DOHH2 (cell line): ENCODE results near the gene PTCHD1.

Source experiments
- H3F3A ChIP-seq: fragments of 200-600 bp; sonication (generic), shearing (Covaris generic); 2 replicates; pipeline ENCODE4 v1.6.0; 2016; ENCODE audit warnings: antibody characterized with exemption, mild to moderate bottlenecking; ENCODE audit not compliant: control insufficient read depth, insufficient read depth
- H3K27ac ChIP-seq: fragments of 200-600 bp; sonication (generic); 2 replicates; pipeline ENCODE4 v1.5.1; 2014; ENCODE audit warnings: low read depth, mild to moderate bottlenecking, low read length, moderate library complexity
- H3K27me3 ChIP-seq: fragments of 200-600 bp; sonication (generic); 2 replicates; pipeline ENCODE4 v1.6.1; 2014; ENCODE audit warnings: mild to moderate bottlenecking, low read length, mixed read lengths; ENCODE audit not compliant: control insufficient read depth
- H3K36me3 ChIP-seq: fragments of 200-600 bp; sonication (generic); 2 replicates; pipeline ENCODE4 v1.6.1; 2014; ENCODE audit warnings: mild to moderate bottlenecking, low read length, moderate library complexity, mixed read lengths; ENCODE audit not compliant: control insufficient read depth
- H3K4me1 ChIP-seq: fragments of 200-600 bp; sonication (generic); 2 replicates; pipeline ENCODE4 v1.6.1; 2014; ENCODE audit warnings: mild to moderate bottlenecking, low read length, mixed read lengths; ENCODE audit not compliant: control insufficient read depth
- H3K4me2 ChIP-seq: fragments of 200-600 bp; sonication (generic); 2 replicates; pipeline ENCODE4 v1.6.0; 2014; ENCODE audit warnings: mild to moderate bottlenecking, low read length, moderate library complexity
- H3K4me3 ChIP-seq: fragments of 200-600 bp; sonication (generic); 2 replicates; pipeline ENCODE4 v1.5.1; 2014; ENCODE audit warnings: mild to moderate bottlenecking, low read length, mixed read lengths
- H3K79me2 ChIP-seq: fragments of 200-600 bp; sonication (generic); 2 replicates; pipeline ENCODE4 v1.6.1; 2014; ENCODE audit warnings: mild to moderate bottlenecking, low read length, mixed read lengths; ENCODE audit not compliant: control insufficient read depth
- H3K9me2 ChIP-seq: fragments of 200-600 bp; sonication (generic); replicated peaks from 2 replicates; pipeline ENCODE4 v1.6.1; 2014; ENCODE audit warnings: mild to moderate bottlenecking, low read length, mixed read lengths; ENCODE audit not compliant: control insufficient read depth
- H3K9me3 ChIP-seq: fragments of 200-600 bp; sonication (generic); 2 replicates; pipeline ENCODE4 v1.6.1; 2014; ENCODE audit warnings: antibody characterized with exemption, low read length, mixed read lengths; ENCODE audit not compliant: control insufficient read depth, insufficient read depth
- H4K20me1 ChIP-seq: fragments of 200-600 bp; sonication (generic); 2 replicates; pipeline ENCODE4 v1.6.0; 2014; ENCODE audit warnings: low read depth, mild to moderate bottlenecking, antibody characterized with exemption, low read length, moderate library complexity; ENCODE audit not compliant: control insufficient read depth, insufficient read depth
- EZH2phosphoT487 ChIP-seq: fragments of 200-600 bp; sonication (generic); IDR thresholded peaks from 2 replicates; pipeline ENCODE4 v1.6.1; 2017; ENCODE audit warnings: borderline replicate concordance, mild to moderate bottlenecking, antibody characterized with exemption, low read length, moderate library complexity, mixed read lengths
- TF ChIP-seq, protein P1 (sequence below): fragments of 200-600 bp; sonication (generic); IDR thresholded peaks from one replicate; pipeline ENCODE4 v1.5.1; 2014; ENCODE audit warnings: antibody characterized with exemption, mild to moderate bottlenecking, low read depth, low read length; ENCODE audit not compliant: poor library complexity, severe bottlenecking

Gene PTCHD1

DNA sequence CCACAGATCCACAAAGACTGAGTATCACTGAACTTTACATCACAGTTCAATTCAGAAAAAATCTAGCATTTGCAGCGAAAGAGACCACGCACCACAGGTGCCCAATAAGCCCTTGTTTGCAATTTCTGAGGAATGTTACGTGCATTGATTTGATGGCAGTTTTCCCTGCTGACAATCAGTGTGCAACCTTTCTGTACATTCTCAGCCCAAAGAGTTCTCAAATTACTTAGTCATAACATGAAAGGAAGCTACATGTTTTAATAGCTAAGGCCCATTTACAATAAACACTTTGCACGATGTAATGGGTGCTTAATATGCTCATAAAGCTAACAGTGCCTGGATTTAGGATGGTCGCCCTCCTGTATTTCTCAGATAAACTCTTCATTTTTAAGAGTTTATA lies 47.9 kb downstream of the PTCHD1 start:
- Histone ChIP-seq H3K9me3 (no peaks in the 10 kb centered on the region), H3K36me3 (no peaks in the 10 kb centered on the region), H3K27ac (no peak overlapping the region), H3K4me3 (no peak overlapping the region), H4K20me1 (no peaks in the 10 kb centered on the region), H3K4me2 (no peak overlapping the region), H3K27me3 (0 out of 2 replicates have a peak, but pooled peaks cover 6% of the 10 kb centered on the region), H3K9me2 (no peaks in the 10 kb centered on the region), H3F3A (no peaks in the 10 kb centered on the region), H3K4me1 (no peaks in the 10 kb centered on the region), H3K79me2 (no peaks in the 10 kb centered on the region)
- no peak for TF ChIP-seq EZH2phosphoT487

DNA sequence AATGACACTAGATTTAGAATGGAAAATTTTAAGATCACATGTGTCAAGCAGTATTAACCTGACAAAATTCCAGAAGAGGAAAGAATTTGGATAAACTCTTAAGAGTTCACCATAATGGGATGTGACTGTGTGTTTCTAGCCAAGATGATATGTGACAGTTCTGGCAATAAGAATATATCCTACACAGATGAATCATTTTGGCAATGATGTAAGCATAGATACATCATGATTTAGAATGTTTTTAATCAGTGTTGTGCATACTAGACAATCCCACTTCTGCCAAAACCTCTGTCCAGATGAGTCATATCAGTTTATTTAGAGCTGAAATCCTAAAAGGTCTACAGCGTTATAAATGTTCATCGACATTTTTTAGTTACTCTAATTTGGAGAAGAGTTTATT lies 48.8 kb downstream of the PTCHD1 start:
- Histone ChIP-seq H3K9me3 (no peaks in the 10 kb centered on the region), H3K4me3 (no peak overlapping the region), H3F3A (no peaks in the 10 kb centered on the region), H3K9me2 (no peaks in the 10 kb centered on the region), H3K27me3 (0 out of 2 replicates have a peak, but pooled peaks cover 6% of the 10 kb centered on the region), H3K27ac (no peak overlapping the region), H3K4me1 (no peaks in the 10 kb centered on the region), H4K20me1 (no peaks in the 10 kb centered on the region), H3K79me2 (no peaks in the 10 kb centered on the region), H3K4me2 (no peak overlapping the region), H3K36me3 (no peaks in the 10 kb centered on the region)
- TF ChIP-seq EZH2phosphoT487, result no peak

DNA sequence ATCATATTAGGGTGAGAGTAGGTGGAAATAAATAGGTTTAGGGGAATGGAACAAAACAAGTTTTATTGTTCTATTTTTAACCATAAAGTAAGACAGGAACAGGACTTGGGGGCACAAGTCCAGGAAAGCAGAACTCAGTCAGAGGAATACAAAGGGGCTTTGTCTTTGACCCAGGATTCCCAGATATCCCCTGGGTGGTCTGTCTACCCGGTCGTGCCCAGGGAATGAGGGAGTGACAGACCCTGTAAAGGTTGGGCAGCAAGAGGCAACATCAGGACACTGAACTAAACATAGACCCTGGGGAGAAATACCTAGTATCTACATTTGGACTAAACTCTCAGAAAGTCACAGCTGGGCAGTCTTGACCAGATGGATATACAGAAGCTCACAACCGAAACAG lies 50.6 kb downstream of the PTCHD1 start:
- H3K36me3 ChIP-seq, result no peaks in the 10 kb centered on the region
- no peaks in the 10 kb centered on the region for H3K9me2 ChIP-seq
- no peak overlapping the region for H3K27ac ChIP-seq
- H3K9me3 ChIP-seq, result no peaks in the 10 kb centered on the region
- H4K20me1 ChIP-seq, result no peaks in the 10 kb centered on the region
- no peaks in the 10 kb centered on the region for H3F3A ChIP-seq
- H3K4me3 ChIP-seq, result no peak overlapping the region
- H3K4me1 ChIP-seq, result no peaks in the 10 kb centered on the region
- TF ChIP-seq, protein P1, sequence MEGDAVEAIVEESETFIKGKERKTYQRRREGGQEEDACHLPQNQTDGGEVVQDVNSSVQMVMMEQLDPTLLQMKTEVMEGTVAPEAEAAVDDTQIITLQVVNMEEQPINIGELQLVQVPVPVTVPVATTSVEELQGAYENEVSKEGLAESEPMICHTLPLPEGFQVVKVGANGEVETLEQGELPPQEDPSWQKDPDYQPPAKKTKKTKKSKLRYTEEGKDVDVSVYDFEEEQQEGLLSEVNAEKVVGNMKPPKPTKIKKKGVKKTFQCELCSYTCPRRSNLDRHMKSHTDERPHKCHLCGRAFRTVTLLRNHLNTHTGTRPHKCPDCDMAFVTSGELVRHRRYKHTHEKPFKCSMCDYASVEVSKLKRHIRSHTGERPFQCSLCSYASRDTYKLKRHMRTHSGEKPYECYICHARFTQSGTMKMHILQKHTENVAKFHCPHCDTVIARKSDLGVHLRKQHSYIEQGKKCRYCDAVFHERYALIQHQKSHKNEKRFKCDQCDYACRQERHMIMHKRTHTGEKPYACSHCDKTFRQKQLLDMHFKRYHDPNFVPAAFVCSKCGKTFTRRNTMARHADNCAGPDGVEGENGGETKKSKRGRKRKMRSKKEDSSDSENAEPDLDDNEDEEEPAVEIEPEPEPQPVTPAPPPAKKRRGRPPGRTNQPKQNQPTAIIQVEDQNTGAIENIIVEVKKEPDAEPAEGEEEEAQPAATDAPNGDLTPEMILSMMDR, result no peak
- TF ChIP-seq EZH2phosphoT487, result no peak
- H3K4me2 ChIP-seq, result no peak overlapping the region
- H3K27me3 ChIP-seq, result 0 out of 2 replicates have a peak, but pooled peaks cover 6% of the 10 kb centered on the region
- no peaks in the 10 kb centered on the region for H3K79me2 ChIP-seq

DNA sequence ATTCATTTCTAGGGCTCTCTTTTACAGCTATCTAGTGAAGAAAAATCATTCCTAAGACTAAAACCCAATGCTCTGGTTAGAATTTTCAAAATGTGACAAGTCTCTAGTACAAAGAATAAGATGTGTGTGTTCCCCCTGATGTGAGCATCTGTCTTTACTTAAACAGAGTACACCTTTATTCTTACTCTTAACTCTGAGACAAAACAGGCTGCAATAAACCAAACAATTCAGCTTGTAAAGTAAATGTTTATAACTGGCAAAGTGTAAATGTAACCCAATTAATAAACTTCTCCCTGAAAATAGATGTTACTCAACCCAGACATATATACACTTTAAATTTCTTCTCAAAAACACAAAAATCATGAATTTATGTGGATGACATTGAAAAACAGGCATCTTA lies 51.6 kb downstream of the PTCHD1 start:
- H3F3A ChIP-seq, result no peaks in the 10 kb centered on the region
- H3K9me2 ChIP-seq, result no peaks in the 10 kb centered on the region
- no peaks in the 10 kb centered on the region for H4K20me1 ChIP-seq
- H3K9me3 ChIP-seq, result no peaks in the 10 kb centered on the region
- no peaks in the 10 kb centered on the region for H3K36me3 ChIP-seq
- 0 out of 2 replicates have a peak, but pooled peaks cover 6% of the 10 kb centered on the region for H3K27me3 ChIP-seq
- H3K4me1 ChIP-seq, result no peaks in the 10 kb centered on the region
- H3K79me2 ChIP-seq, result no peaks in the 10 kb centered on the region
- TF ChIP-seq EZH2phosphoT487, result no peak
- TF ChIP-seq, protein P1, result no peak
- no peak overlapping the region for H3K4me2 ChIP-seq
- H3K4me3 ChIP-seq, result no peak overlapping the region
- no peak overlapping the region for H3K27ac ChIP-seq
